ENCODE results near the gene YTHDF2.
"Not testable (repeated sequence)": the region's sequence is repeated elsewhere in the genome, so short reads cannot be mapped to it uniquely, and the experiment has no call there.

YTHDF2 gene

GRCh38 chr1:28761189-28761588 is 24.4 kb downstream of the YTHDF2 start:
- no peak for DNase-seq

GRCh38 chr1:28766532-28767183 is 29.9 kb downstream of the YTHDF2 start:
- DNase-seq = no peak

GRCh38 chr1:28770601-28771165 is 33.9 kb downstream of the YTHDF2 start:
- no peak for DNase-seq

- DNase-seq = not testable (repeated sequence)
These were observed 35.2 kb downstream of the YTHDF2 start for GRCh38 chr1:28771921-28772320.

- no peak for DNase-seq
These were observed 36.4 kb downstream of the YTHDF2 start for GRCh38 chr1:28773105-28773504.

GRCh38 chr1:28775121-28775942 is 38.6 kb downstream of the YTHDF2 start:
- DNase-seq = peak; percentile 69 to 88

GRCh38 chr1:28776341-28776740 is 39.6 kb downstream of the YTHDF2 start:
- no peak for DNase-seq

- DNase-seq = no peak
These were observed 41.3 kb downstream of the YTHDF2 start for GRCh38 chr1:28778021-28778420.

GRCh38 chr1:28779751-28780408 is 43.1 kb downstream of the YTHDF2 start:
- no peak for DNase-seq

GRCh38 chr1:28781305-28781704 is 44.6 kb downstream of the YTHDF2 start:
- DNase-seq = no peak

GRCh38 chr1:28782011-28782410 is 45.3 kb downstream of the YTHDF2 start:
- DNase-seq = no peak

GRCh38 chr1:28783363-28783762 is 46.6 kb downstream of the YTHDF2 start:
- DNase-seq = no peak

- DNase-seq = no peak
These were observed 52.7 kb downstream of the YTHDF2 start for GRCh38 chr1:28789412-28789811.

GRCh38 chr1:28789816-28790215 is 53.1 kb downstream of the YTHDF2 start:
- DNase-seq = no peak

GRCh38 chr1:28790377-28791035 is 53.8 kb downstream of the YTHDF2 start:
- DNase-seq = no peak

GRCh38 chr1:28791929-28792328 is 55.2 kb downstream of the YTHDF2 start:
- not testable (repeated sequence) for DNase-seq

GRCh38 chr1:28792644-28793121 is 55.9 kb downstream of the YTHDF2 start:
- no peak for DNase-seq

- not testable (repeated sequence) for DNase-seq
These were observed 57.8 kb downstream of the YTHDF2 start for GRCh38 chr1:28794582-28794981.

- peak in 1 of 2 experiments; percentile 9 for DNase-seq
These were observed 59.8 kb downstream of the YTHDF2 start for GRCh38 chr1:28796352-28797211.

GRCh38 chr1:28800324-28800723 is 63.6 kb downstream of the YTHDF2 start:
- no peak for DNase-seq

GRCh38 chr1:28801461-28801860 is 64.7 kb downstream of the YTHDF2 start:
- DNase-seq = no peak

- no peak for DNase-seq
These were observed 66.3 kb downstream of the YTHDF2 start for GRCh38 chr1:28803051-28803450.

Measured in NCI-H526 (cell line).